HG02852 (cell line): Measurements from ENCODE around the gene ASF1B.
A peak's percentile ranks its signal among the peaks of the same experiment; 100 is the strongest.

ENCODE experiments used
- ATAC-seq: cut with Tn5 transposase; IDR thresholded peaks from one replicate; pipeline ENCODE4 v1.9.1; 2021; ENCODE audit warnings: mild to moderate bottlenecking, moderate library complexity; ENCODE audit not compliant: unreplicated experiment

The ASF1B gene

GRCh38 chr19:14138576-14139265, 2.3 kb upstream of the ASF1B start:
- ATAC-seq = no peak

- ATAC-seq = peak; percentile 3
These were observed 342 bp downstream of the ASF1B start for GRCh38 chr19:14135985-14136508.

GRCh38 chr19:14135355-14135754, 1.0 kb downstream of the ASF1B start:
- ATAC-seq = no peak

- ATAC-seq = no peak
These were observed 8.4 kb downstream of the ASF1B start for GRCh38 chr19:14127929-14128509.

- no peak for ATAC-seq
These were observed 9.2 kb downstream of the ASF1B start for GRCh38 chr19:14127176-14127575.

- no peak for ATAC-seq
These were observed 13.5 kb downstream of the ASF1B start for GRCh38 chr19:14122924-14123323.

- ATAC-seq = no peak
These were observed 15.9 kb downstream of the ASF1B start for GRCh38 chr19:14120497-14120780.

- no peak for ATAC-seq
These were observed 16.5 kb downstream of the ASF1B start for GRCh38 chr19:14119644-14120496.

GRCh38 chr19:14119146-14119545, 17.2 kb downstream of the ASF1B start:
- ATAC-seq = no peak

GRCh38 chr19:14118165-14119051, 18.0 kb downstream of the ASF1B start:
- peak; percentile 29 for ATAC-seq

GRCh38 chr19:14117668-14118164, 18.7 kb downstream of the ASF1B start, which contains the start of gene PRKACA:
PRKACA (minus strand) TSS chr19:14117762; CDS start chr19:14117547, 215 bp downstream.
- peak; percentile 86 for ATAC-seq

- ATAC-seq = peak; percentile 0
These were observed 19.3 kb downstream of the ASF1B start for GRCh38 chr19:14116918-14117578.

GRCh38 chr19:14116525-14116917, 19.9 kb downstream of the ASF1B start:
- ATAC-seq = no peak

- no peak for ATAC-seq
These were observed 20.6 kb downstream of the ASF1B start for GRCh38 chr19:14115756-14116155.

- no peak for ATAC-seq
These were observed 21.5 kb downstream of the ASF1B start for GRCh38 chr19:14114854-14115253.

GRCh38 chr19:14114439-14114838, 21.9 kb downstream of the ASF1B start:
- no peak for ATAC-seq

- ATAC-seq = no peak
These were observed 22.5 kb downstream of the ASF1B start for GRCh38 chr19:14113762-14114414.

- no peak for ATAC-seq
These were observed 23.5 kb downstream of the ASF1B start for GRCh38 chr19:14112809-14113385.
